K562 (cell line): ENCODE data around the gene PPP1R14C. TPM values are rescaled to one million over a fixed set of nuclear protein-coding genes. Genes with fewer than 3 reads are reported as not detected.

Source experiments
- EP300 ChIP-seq: IDR thresholded peaks from 2 replicates; pipeline ENCODE4 v1.6.1; 2012; ENCODE audit warnings: low read length, improper control_type of control experiment
- HDAC1 ChIP-seq, 2 experiments: fragments of 450-650 bp; IDR thresholded peaks; 2 replicates each; pipeline ENCODE4 v1.6.1; 2016 to 2017; ENCODE audit warnings: inconsistent platforms in 1 of 2, mild to moderate bottlenecking in 1 of 2, moderate library complexity in 1 of 2
- MEIS2 ChIP-seq: fragments of 450-650 bp; IDR thresholded peaks from 2 replicates; pipeline ENCODE4 v1.6.1; 2014; ENCODE audit warnings: mild to moderate bottlenecking; ENCODE audit not compliant: partially characterized antibody
- NFATC3 ChIP-seq: fragments of 450-650 bp; IDR thresholded peaks from 2 replicates; pipeline ENCODE4 v1.6.1; 2017; ENCODE audit warnings: mild to moderate bottlenecking
- POLR2AphosphoS2 ChIP-seq: IDR thresholded peaks from 2 replicates; pipeline ENCODE4 v1.6.1; 2012; ENCODE audit warnings: low read length, improper control_type of control experiment
- PYGO2 ChIP-seq: fragments of 450-650 bp; IDR thresholded peaks from 2 replicates; pipeline ENCODE4 v1.6.1; 2016; ENCODE audit warnings: mild to moderate bottlenecking, missing genetic modification characterization, moderate library complexity, missing compliant biosample characterization
- SAP30 ChIP-seq: fragments of 200-600 bp; sonication (generic); IDR thresholded peaks from 2 replicates; pipeline ENCODE4 v1.6.1; 2012; ENCODE audit warnings: borderline replicate concordance, low read depth, mild to moderate bottlenecking, moderate library complexity, low read length, control low read depth, inconsistent platforms; ENCODE audit not compliant: insufficient read depth, poor library complexity, severe bottlenecking
- ZNF175 ChIP-seq: fragments of 200-800 bp; sonication (Bioruptor generic); IDR thresholded peaks from 2 replicates; pipeline ENCODE4 v1.6.1; 2016; ENCODE audit warnings: low read depth, mild to moderate bottlenecking, missing genetic modification characterization, missing compliant biosample characterization
- polyA plus RNA-seq, 8 experiments: library from polyadenylated mRNA; depleted of rRNA in 4 of 8; stranded (reverse) in 5 of 8; unstranded in 3 of 8; fragments of >200 nt; fragmentation: Nextera tagmentation in 2 of 8; fragmentation: Illumina TruSeq in 1 of 8; extraction: Ambion mirVana in 2 of 8; extraction: Trizol in 1 of 8; gene quantifications; 2 replicates each; pipeline versions ENCODE4 v1.2.1 to v1.2.3, GENCODE V29; 2011 to 2014; ENCODE audit warnings: inconsistent platforms in 1 of 8, missing spikeins in 1 of 8
- total RNA-seq, 7 experiments: library from RNA; depleted of rRNA in 6 of 7; stranded (reverse); fragments of >200 nt in 6 of 7; fragmentation: Illumina TruSeq in 2 of 7; extraction: Trizol in 2 of 7; gene quantifications; 2 replicates each; pipeline versions ENCODE4 v1.2.1 to v1.2.3, GENCODE V29; 2011 to 2021; ENCODE audit warnings: low replicate concordance in 1 of 7
- TF ChIP-seq, protein P1 (sequence below), 2 experiments: fragments of 450-650 bp; IDR thresholded peaks; 2 replicates each; pipeline ENCODE4 v1.6.1; 2016; ENCODE audit warnings: mild to moderate bottlenecking in 2 of 2, borderline replicate concordance in 1 of 2, low read depth in 1 of 2, moderate library complexity in 1 of 2
- TF ChIP-seq, protein P2 (sequence below): fragments of 450-650 bp; formaldehyde crosslinking; IDR thresholded peaks from 2 replicates; pipeline ENCODE4 v1.4.0; 2020; ENCODE audit warnings: mild to moderate bottlenecking, moderate library complexity
- TF ChIP-seq, protein P3 (sequence below), 2 experiments: fragments of 450-650 bp; IDR thresholded peaks; 2 replicates each; pipeline ENCODE4 v1.6.1; 2018; ENCODE audit warnings: mild to moderate bottlenecking in 2 of 2, low read depth in 1 of 2; ENCODE audit not compliant: partially characterized antibody in 2 of 2

PPP1R14C gene
- total and polyA plus RNA-seq, 9 of the 15 experiments (the other 6 are each of a cell fraction or from before 2014, with no cell fraction given) = 4.5 to 16.6 (median 11.9) TPM

DNA sequence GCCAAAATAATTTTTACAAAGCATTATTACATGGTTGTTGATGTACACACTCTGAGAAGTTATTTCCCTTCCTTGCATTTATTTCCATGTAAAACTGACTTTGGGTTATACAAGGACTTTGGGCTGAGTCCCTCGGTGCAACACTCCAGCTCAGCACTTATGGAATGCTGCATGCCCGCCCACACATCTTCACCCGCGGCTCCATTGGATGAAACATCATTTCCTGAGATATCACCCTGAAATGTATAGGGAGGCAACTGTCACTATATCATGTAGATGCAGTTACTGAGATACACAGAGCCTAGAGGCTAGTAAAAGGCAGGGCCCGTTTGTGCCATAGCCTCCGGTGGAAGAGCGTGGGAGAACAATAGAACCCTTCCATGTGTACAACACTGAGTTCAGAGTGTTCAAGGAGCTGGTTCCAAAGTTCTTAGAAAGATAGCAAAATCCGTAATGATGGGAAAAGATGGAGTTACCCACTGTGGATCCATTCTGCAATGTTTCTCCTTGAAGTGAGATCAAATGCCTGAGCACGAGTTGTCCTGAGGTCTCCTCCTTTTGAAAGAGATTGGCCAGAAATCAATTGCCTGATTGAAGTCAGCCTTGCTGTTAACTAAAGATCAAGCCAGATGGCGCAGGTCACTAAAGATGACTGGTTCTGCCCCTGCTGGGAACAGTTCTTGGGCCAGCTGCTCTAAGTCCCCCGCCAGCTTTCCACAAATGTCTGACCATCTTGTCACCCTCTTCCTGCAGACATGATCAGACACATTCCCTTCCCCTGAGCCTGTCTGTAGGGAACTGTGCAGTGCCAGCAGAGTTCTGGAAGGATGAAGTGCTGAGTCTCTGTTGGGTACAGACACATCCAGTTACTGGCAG is 125.1 kb downstream of the PPP1R14C start (continued):
- TF ChIP-seq, protein P1, sequence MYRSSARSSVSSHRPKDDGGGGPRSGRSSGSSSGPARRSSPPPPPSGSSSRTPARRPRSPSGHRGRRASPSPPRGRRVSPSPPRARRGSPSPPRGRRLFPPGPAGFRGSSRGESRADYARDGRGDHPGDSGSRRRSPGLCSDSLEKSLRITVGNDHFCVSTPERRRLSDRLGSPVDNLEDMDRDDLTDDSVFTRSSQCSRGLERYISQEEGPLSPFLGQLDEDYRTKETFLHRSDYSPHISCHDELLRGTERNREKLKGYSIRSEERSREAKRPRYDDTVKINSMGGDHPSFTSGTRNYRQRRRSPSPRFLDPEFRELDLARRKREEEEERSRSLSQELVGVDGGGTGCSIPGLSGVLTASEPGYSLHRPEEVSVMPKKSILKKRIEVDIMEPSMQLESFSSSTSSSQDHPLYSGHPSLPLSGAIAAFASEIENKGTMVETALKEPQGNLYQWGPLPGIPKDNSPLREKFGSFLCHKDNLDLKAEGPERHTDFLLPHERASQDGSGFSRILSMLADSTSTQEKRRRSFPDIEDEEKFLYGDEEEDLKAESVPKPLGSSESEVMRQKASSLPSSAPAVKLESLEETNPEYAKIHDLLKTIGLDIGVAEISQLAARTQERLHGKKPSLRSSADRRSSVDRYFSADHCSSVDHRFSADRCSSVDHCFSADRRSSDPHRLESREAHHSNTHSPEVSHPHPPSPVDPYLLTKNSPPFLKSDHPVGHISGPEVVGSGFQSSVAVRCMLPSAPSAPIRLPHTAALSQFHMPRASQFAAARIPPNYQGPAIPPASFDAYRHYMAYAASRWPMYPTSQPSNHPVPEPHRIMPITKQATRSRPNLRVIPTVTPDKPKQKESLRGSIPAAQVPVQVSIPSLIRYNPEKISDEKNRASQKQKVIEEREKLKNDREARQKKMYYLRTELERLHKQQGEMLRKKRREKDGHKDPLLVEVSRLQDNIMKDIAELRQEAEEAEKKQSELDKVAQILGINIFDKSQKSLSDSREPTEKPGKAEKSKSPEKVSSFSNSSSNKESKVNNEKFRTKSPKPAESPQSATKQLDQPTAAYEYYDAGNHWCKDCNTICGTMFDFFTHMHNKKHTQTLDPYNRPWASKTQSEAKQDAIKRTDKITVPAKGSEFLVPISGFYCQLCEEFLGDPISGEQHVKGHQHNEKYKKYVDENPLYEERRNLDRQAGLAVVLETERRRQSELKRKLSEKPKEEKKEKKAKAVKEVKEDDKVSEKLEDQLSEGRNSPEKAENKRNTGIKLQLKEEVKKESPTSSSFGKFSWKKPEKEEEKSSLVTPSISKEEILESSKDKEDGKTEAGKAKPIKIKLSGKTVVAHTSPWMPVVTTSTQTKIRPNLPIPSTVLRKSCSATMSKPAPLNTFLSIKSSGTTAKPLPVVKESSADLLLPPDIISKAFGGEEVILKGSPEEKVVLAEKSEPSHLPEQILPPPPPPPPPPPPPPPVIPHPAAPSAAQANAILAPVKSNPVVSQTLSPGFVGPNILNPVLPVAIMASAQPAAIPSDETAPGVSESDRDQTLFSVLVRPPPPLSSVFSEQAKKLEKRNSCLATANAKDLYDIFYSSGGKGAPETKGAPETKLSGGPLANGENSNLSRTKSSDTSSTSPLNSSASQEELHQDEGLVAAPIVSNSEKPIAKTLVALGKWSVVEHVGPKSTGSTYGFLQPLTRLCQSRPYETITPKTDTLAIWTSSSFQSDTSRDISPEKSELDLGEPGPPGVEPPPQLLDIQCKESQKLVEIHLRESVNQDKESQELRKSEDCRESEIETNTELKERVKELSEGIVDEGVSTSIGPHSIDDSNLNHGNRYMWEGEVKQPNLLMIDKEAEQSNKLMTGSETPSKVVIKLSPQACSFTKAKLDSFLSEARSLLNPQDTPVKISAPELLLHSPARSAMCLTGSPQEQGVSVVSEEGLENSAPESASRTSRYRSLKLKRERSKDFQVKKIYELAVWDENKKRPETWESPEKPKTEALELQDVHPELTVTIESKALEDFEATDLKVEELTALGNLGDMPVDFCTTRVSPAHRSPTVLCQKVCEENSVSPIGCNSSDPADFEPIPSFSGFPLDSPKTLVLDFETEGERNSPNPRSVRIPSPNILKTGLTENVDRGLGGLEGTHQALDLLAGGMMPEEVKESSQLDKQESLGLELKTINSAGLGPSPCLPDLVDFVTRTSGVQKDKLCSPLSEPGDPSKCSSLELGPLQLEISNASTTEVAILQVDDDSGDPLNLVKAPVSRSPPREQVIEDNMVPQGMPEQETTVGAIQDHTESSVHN (IDR thresholded peaks at IDR 0.05; ENCODE audit: borderline replicate concordance in 1 of 2, low read depth in 1 of 2) = no peak
- TF ChIP-seq, protein P2, sequence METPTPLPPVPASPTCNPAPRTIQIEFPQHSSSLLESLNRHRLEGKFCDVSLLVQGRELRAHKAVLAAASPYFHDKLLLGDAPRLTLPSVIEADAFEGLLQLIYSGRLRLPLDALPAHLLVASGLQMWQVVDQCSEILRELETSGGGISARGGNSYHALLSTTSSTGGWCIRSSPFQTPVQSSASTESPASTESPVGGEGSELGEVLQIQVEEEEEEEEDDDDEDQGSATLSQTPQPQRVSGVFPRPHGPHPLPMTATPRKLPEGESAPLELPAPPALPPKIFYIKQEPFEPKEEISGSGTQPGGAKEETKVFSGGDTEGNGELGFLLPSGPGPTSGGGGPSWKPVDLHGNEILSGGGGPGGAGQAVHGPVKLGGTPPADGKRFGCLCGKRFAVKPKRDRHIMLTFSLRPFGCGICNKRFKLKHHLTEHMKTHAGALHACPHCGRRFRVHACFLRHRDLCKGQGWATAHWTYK (CRISPR knock-in tag) = peak; percentile 83
- peak; percentile 71 for TF ChIP-seq MEIS2
- TF ChIP-seq POLR2AphosphoS2 = no peak
- TF ChIP-seq ZNF175 (CRISPR knock-in tag) = peak; percentile 79; the same call in 1 of the 2 replicates
- TF ChIP-seq NFATC3 = no peak
- TF ChIP-seq, protein P3, sequence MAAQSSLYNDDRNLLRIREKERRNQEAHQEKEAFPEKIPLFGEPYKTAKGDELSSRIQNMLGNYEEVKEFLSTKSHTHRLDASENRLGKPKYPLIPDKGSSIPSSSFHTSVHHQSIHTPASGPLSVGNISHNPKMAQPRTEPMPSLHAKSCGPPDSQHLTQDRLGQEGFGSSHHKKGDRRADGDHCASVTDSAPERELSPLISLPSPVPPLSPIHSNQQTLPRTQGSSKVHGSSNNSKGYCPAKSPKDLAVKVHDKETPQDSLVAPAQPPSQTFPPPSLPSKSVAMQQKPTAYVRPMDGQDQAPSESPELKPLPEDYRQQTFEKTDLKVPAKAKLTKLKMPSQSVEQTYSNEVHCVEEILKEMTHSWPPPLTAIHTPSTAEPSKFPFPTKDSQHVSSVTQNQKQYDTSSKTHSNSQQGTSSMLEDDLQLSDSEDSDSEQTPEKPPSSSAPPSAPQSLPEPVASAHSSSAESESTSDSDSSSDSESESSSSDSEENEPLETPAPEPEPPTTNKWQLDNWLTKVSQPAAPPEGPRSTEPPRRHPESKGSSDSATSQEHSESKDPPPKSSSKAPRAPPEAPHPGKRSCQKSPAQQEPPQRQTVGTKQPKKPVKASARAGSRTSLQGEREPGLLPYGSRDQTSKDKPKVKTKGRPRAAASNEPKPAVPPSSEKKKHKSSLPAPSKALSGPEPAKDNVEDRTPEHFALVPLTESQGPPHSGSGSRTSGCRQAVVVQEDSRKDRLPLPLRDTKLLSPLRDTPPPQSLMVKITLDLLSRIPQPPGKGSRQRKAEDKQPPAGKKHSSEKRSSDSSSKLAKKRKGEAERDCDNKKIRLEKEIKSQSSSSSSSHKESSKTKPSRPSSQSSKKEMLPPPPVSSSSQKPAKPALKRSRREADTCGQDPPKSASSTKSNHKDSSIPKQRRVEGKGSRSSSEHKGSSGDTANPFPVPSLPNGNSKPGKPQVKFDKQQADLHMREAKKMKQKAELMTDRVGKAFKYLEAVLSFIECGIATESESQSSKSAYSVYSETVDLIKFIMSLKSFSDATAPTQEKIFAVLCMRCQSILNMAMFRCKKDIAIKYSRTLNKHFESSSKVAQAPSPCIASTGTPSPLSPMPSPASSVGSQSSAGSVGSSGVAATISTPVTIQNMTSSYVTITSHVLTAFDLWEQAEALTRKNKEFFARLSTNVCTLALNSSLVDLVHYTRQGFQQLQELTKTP (IDR thresholded peaks at IDR 0.05; ENCODE audit: low read depth in 1 of 2, partially characterized antibody in 2 of 2) = no peak
- TF ChIP-seq PYGO2 (tag) = no peak
- TF ChIP-seq EP300 = peak; percentile 95
- no peak; a peak in 1 of 4 replicates for TF ChIP-seq HDAC1 (IDR thresholded peaks at IDR 0.05)
- no peak for TF ChIP-seq SAP30
